GM20000 (cell line): ENCODE results near the gene SPOCD1.
A peak's percentile ranks its signal among the peaks of the same experiment; 100 is the strongest.

Source experiments
- DNase-seq: peaks from one replicate; pipeline ENCODE4 v3.0.0; 2012; ENCODE audit warnings: low spot score
- CTCF ChIP-seq: IDR thresholded peaks from 2 replicates; pipeline ENCODE4 v1.5.1; 2012; ENCODE audit warnings: mild to moderate bottlenecking, control low read depth; ENCODE audit errors: extremely low read depth, missing control alignments

The SPOCD1 gene

GRCh38 chr1:31837451-31838158, 21.8 kb upstream of the SPOCD1 start:
- no peak for TF ChIP-seq CTCF
- DNase-seq = no peak

- TF ChIP-seq CTCF = no peak
- no peak for DNase-seq
Measured at GRCh38 chr1:31836638-31837037, 20.8 kb upstream of the SPOCD1 start.

GRCh38 chr1:31835415-31835814, 19.6 kb upstream of the SPOCD1 start:
- DNase-seq = no peak
- no peak for TF ChIP-seq CTCF

GRCh38 chr1:31834501-31834900, 18.7 kb upstream of the SPOCD1 start:
- peak; percentile 38 for DNase-seq
- TF ChIP-seq CTCF = peak; percentile 25

GRCh38 chr1:31831397-31832378, 15.9 kb upstream of the SPOCD1 start:
- TF ChIP-seq CTCF = no peak
- DNase-seq = no peak

- DNase-seq = no peak
- no peak for TF ChIP-seq CTCF
Measured at GRCh38 chr1:31830511-31830910, 14.7 kb upstream of the SPOCD1 start.

- DNase-seq = no peak
- TF ChIP-seq CTCF = no peak
Measured at GRCh38 chr1:31830065-31830464, 14.2 kb upstream of the SPOCD1 start.
